HepG2 (cell line): Measurements from ENCODE around the gene PNLIPRP1. TPM values are rescaled to one million over a fixed set of nuclear protein-coding genes. Genes with fewer than 3 reads are reported as not detected.

Source experiments
- ATAC-seq: fragments of 200-7000 bp; cut with Tn5 transposase; 3 replicates; pipeline ENCODE4 v1.9.1; 2020; ENCODE audit warnings: mild to moderate bottlenecking, moderate library complexity
- BruUV-seq: library from RNA; stranded (reverse); fragments of 400-500 nt; replicated peaks from 2 replicates; lab custom pipeline; 2021; lab: Mats Ljungman, UMichigan
- CTCF ChIA-PET: fragments of 300-600 bp; formaldehyde crosslinking; extraction: SDS; loops from one replicate; lab custom pipeline; 2021; ENCODE audit warnings: low total read pairs, inconsistent platforms, low intra/inter-chr PET ratio; lab: Yijun Ruan, JAX
- POLR2A ChIA-PET: fragments of 350-600 bp; sonication (Branson Sonifier 250); formaldehyde crosslinking; loops from one replicate; lab custom pipeline; 2020; ENCODE audit warnings: antibody characterized with exemption, inconsistent platforms; lab: Yijun Ruan, JAX
- DNase-seq: peaks from one replicate; pipeline ENCODE4 v3.0.0-alpha.2; 2015; ENCODE audit warnings: low spot score
- FAIRE-seq: peaks from 3 replicates; lab custom pipeline; 2011; peaks lifted over from hg19 to GRCh38; lab: Jason Lieb, UNC
- H2AFZ ChIP-seq: one replicate; pipeline ENCODE4 v1.6.1; 2011; ENCODE audit warnings: low read length, inconsistent platforms
- H3K27ac ChIP-seq: fragments of 300-600 bp; 3 replicates; pipeline ENCODE4 v1.8.0; 2011; ENCODE audit warnings: mixed run types, mild to moderate bottlenecking, mixed read lengths, low read length, inconsistent platforms; ENCODE audit not compliant: insufficient read depth; ENCODE audit errors: extremely low read length
- H3K27me3 ChIP-seq, 2 experiments: fragments of 200-600 bp in 1 of 2; 2 replicates in 1 of 2; 3 replicates in 1 of 2; pipeline versions ENCODE4 v1.6.0 to v1.8.0; 2011; ENCODE audit warnings: low read length in 2 of 2, mild to moderate bottlenecking in 2 of 2, moderate library complexity in 2 of 2, inconsistent platforms in 1 of 2; ENCODE audit not compliant: insufficient read depth in 2 of 2, control insufficient read depth in 1 of 2
- H3K36me3 ChIP-seq, 2 experiments: fragments of 200-600 bp in 1 of 2; replicated peaks in 1 of 2; 2 replicates in 1 of 2; 3 replicates in 1 of 2; pipeline versions ENCODE4 v1.5.1 to v1.8.0; 2011; ENCODE audit warnings: low read length in 2 of 2, inconsistent platforms in 1 of 2; ENCODE audit not compliant: insufficient read depth in 2 of 2, control insufficient read depth in 1 of 2
- H3K4me1 ChIP-seq: 2 replicates; pipeline ENCODE4 v1.5.1; 2012; ENCODE audit warnings: low read length, inconsistent platforms; ENCODE audit not compliant: insufficient read depth
- H3K4me2 ChIP-seq: 2 replicates; pipeline ENCODE4 v1.6.0; 2011; ENCODE audit warnings: low read depth, low read length, inconsistent platforms
- H3K4me3 ChIP-seq, 3 experiments: fragments of 200-600 bp in 1 of 3; sonication (generic), shearing (Covaris generic) in 1 of 3; replicated peaks in 1 of 3; 2 replicates each; pipeline ENCODE4 v1.5.1; 2011 to 2016; ENCODE audit warnings: low read length in 3 of 3, inconsistent platforms in 2 of 3, low read depth in 2 of 3, mild to moderate bottlenecking in 2 of 3, control low read depth in 1 of 3, mixed read lengths in 1 of 3; ENCODE audit not compliant: insufficient read depth in 1 of 3
- H3K79me2 ChIP-seq: one replicate; pipeline ENCODE4 v1.6.1; 2011; ENCODE audit warnings: low read length, inconsistent platforms; ENCODE audit not compliant: insufficient read depth
- H3K9ac ChIP-seq: 2 replicates; pipeline ENCODE4 v1.6.0; 2011; ENCODE audit warnings: mild to moderate bottlenecking, low read depth, low read length, inconsistent platforms; ENCODE audit not compliant: insufficient read depth
- H3K9me3 ChIP-seq: 2 replicates; pipeline ENCODE4 v1.5.1; 2012; ENCODE audit warnings: mild to moderate bottlenecking, low read length
- H4K20me1 ChIP-seq: 2 replicates; pipeline ENCODE4 v1.6.0; 2011; ENCODE audit warnings: inconsistent platforms, mild to moderate bottlenecking, low read length, moderate library complexity; ENCODE audit not compliant: insufficient read depth
- ATF2 ChIP-seq: sonication (generic); formaldehyde crosslinking; IDR thresholded peaks from 2 replicates; pipeline ENCODE4 v1.4.0; 2020; ENCODE audit warnings: missing genetic modification reagents
- CENPX ChIP-seq: sonication (generic); formaldehyde crosslinking; IDR thresholded peaks from 2 replicates; pipeline ENCODE4 v1.9.0; 2021; ENCODE audit warnings: mild to moderate bottlenecking, missing genetic modification reagents, moderate library complexity
- FOXP1 ChIP-seq, 2 experiments: fragments of 450-650 bp in 1 of 2; IDR thresholded peaks; 2 replicates each; pipeline ENCODE4 v1.6.1; 2017 to 2018; ENCODE audit warnings: antibody characterized with exemption in 1 of 2
- HMG20B ChIP-seq: conservative IDR thresholded peaks from 2 replicates; pipeline ENCODE4 v1.6.1; 2016; ENCODE audit warnings: missing genetic modification reagents, missing compliant biosample characterization
- JUNB ChIP-seq: sonication (generic); formaldehyde crosslinking; IDR thresholded peaks from 2 replicates; pipeline ENCODE4 v1.8.0; 2022; ENCODE audit warnings: missing genetic modification reagents, mild to moderate bottlenecking, borderline replicate concordance
- KDM2A ChIP-seq: sonication (generic); formaldehyde crosslinking; IDR thresholded peaks from 2 replicates; pipeline ENCODE4 v1.4.0; 2020; ENCODE audit warnings: low read depth, missing genetic modification reagents, borderline replicate concordance
- MYC ChIP-seq: sonication (generic); formaldehyde crosslinking; IDR thresholded peaks from 2 replicates; pipeline ENCODE4 v1.9.0; 2021; ENCODE audit warnings: missing genetic modification reagents, borderline replicate concordance
- NFYB ChIP-seq: sonication (generic); formaldehyde crosslinking; IDR thresholded peaks from 2 replicates; pipeline ENCODE4 v1.4.0; 2020; ENCODE audit warnings: missing genetic modification reagents
- NR0B2 ChIP-seq: sonication (generic); formaldehyde crosslinking; IDR thresholded peaks from 2 replicates; pipeline ENCODE4 v1.4.0; 2020; ENCODE audit warnings: mild to moderate bottlenecking, missing genetic modification reagents
- NR3C1 ChIP-seq: sonication (generic); formaldehyde crosslinking; IDR thresholded peaks from 2 replicates; pipeline ENCODE4 v1.4.0; 2020; ENCODE audit warnings: missing genetic modification reagents
- RFXANK ChIP-seq: IDR thresholded peaks from 2 replicates; pipeline ENCODE4 v1.6.1; 2016
- SOX13 ChIP-seq, 3 experiments: fragments of 450-650 bp in 1 of 3; sonication (generic) in 1 of 3; formaldehyde crosslinking in 1 of 3; IDR thresholded peaks in 2 of 3; conservative IDR thresholded peaks in 1 of 3; 2 replicates each; pipeline versions ENCODE4 v1.5.0 to v1.6.1; 2016 to 2020; ENCODE audit warnings: antibody characterized with exemption in 1 of 3, mild to moderate bottlenecking in 1 of 3, missing compliant biosample characterization in 1 of 3, missing genetic modification reagents in 1 of 3, moderate library complexity in 1 of 3
- SP2 ChIP-seq: sonication (generic); formaldehyde crosslinking; IDR thresholded peaks from 2 replicates; pipeline ENCODE4 v1.5.1; 2020; ENCODE audit warnings: mild to moderate bottlenecking, missing genetic modification reagents
- TARDBP ChIP-seq: sonication (generic); formaldehyde crosslinking; IDR thresholded peaks from 2 replicates; pipeline ENCODE4 v1.8.0; 2022; ENCODE audit warnings: mild to moderate bottlenecking, missing genetic modification reagents
- ZBTB34 ChIP-seq: sonication (generic); formaldehyde crosslinking; IDR thresholded peaks from 2 replicates; pipeline ENCODE4 v1.8.0; 2022; ENCODE audit warnings: mild to moderate bottlenecking, missing genetic modification reagents
- ZNF160 ChIP-seq: sonication (generic); formaldehyde crosslinking; IDR thresholded peaks from 2 replicates; pipeline ENCODE4 v1.8.0; 2022; ENCODE audit warnings: mild to moderate bottlenecking, inconsistent platforms, missing genetic modification reagents
- ZNF260 ChIP-seq: sonication (generic); formaldehyde crosslinking; IDR thresholded peaks from 2 replicates; pipeline ENCODE4 v1.4.0; 2020; ENCODE audit warnings: missing genetic modification reagents, low read depth, mild to moderate bottlenecking, borderline replicate concordance
- ZNF619 ChIP-seq: sonication (generic); formaldehyde crosslinking; IDR thresholded peaks from 2 replicates; pipeline ENCODE4 v1.4.0; 2020; ENCODE audit warnings: mild to moderate bottlenecking, missing genetic modification reagents
- whole genome bisulfite sequencing: methylation state at CpG from one replicate; pipeline ENCODE4 v1.1.6; 2017; ENCODE audit warnings: low lambda C conversion rate; 5-methylcytosine and 5-hydroxymethylcytosine counted together
- in situ Hi-C: cut with HindIII; loops from 2 replicates; pipeline ENCODE4 v1.10.0; 2017; ENCODE audit warnings: low pct_unique_long_range_greater_than_20kb; ENCODE audit not compliant: extremely low pct_ligation_motif_present
- intact Hi-C: fragments of 100-400 bp; cut with micrococcal nuclease; formaldehyde crosslinking; loops from one replicate; pipeline ENCODE4 v1.10.0; 2022; ENCODE audit not compliant: unreplicated experiment
- polyA plus RNA-seq, 8 experiments: library from polyadenylated mRNA; depleted of rRNA in 3 of 8; stranded (reverse) in 7 of 8; unstranded in 1 of 8; fragments of >200 nt; fragmentation: Illumina TruSeq in 4 of 8; extraction: Trizol in 4 of 8; gene quantifications; 2 replicates each; pipeline versions ENCODE4 v1.2.1 to v1.2.3, GENCODE V29; 2011 to 2016; ENCODE audit warnings: low read depth in 4 of 8, missing spikeins in 1 of 8, mixed read lengths in 1 of 8; ENCODE audit not compliant: insufficient read depth in 1 of 8
- total RNA-seq, 5 experiments: library from RNA; depleted of rRNA; stranded (reverse); fragments of >200 nt; fragmentation: Illumina TruSeq; extraction: Trizol; gene quantifications; 2 replicates each; pipeline ENCODE4 v1.2.3, GENCODE V29; 2016; ENCODE audit warnings: low read depth in 1 of 5

Gene PNLIPRP1
- total and polyA plus RNA-seq, 2 of the 13 experiments (the other 11 are each of a cell fraction or from before 2014, with no cell fraction given) = not detected

- TF ChIP-seq NR3C1 (CRISPR knock-in tag) (no peak), KDM2A (no peak), SOX13 (IDR thresholded peaks at IDR 0.05) (no peak), SOX13 (CRISPR knock-in tag; conservative IDR thresholded peaks at IDR 0.05 in 1 of 2, IDR thresholded peaks at IDR 0.05 in 1 of 2) (no peak), JUNB (CRISPR knock-in tag) (no peak), NFYB (CRISPR knock-in tag) (no peak), NR0B2 (CRISPR knock-in tag) (no peak), ZNF260 (CRISPR knock-in tag) (no peak), ZNF619 (CRISPR knock-in tag) (no peak), HMG20B (CRISPR knock-in tag) (no peak), FOXP1 (IDR thresholded peaks at IDR 0.05) (no peak), FOXP1 (CRISPR knock-in tag; IDR thresholded peaks at IDR 0.05) (no peak), CENPX (CRISPR knock-in tag) (no peak), SP2 (CRISPR knock-in tag) (no peak), MYC (CRISPR knock-in tag) (no peak), TARDBP (no peak), RFXANK (CRISPR knock-in tag) (no peak), ZNF160 (CRISPR knock-in tag) (no peak), ZBTB34 (CRISPR knock-in tag) (no peak), ATF2 (CRISPR knock-in tag) (no peak)
- Histone ChIP-seq H3K36me3 (no peaks in the 10 kb centered on the region), H3K4me1 (no peaks in the 10 kb centered on the region), H3K27ac (no peak overlapping the region), H3K4me2 (no peak overlapping the region), H3K79me2 (no peaks in the 10 kb centered on the region), H3K9me3 (no peaks in the 10 kb centered on the region), H2AFZ (no peak overlapping the region), H3K27me3 (no peaks in the 10 kb centered on the region), H3K9ac (no peak overlapping the region), H3K4me3 (no peak overlapping the region), H4K20me1 (no peaks in the 10 kb centered on the region)
- no TSS peak for BruUV-seq
- CTCF ChIA-PET = no interaction called here
- intact Hi-C loops = no loop called here
- FAIRE-seq (no peak), DNase-seq (no peak), ATAC-seq (no peak)
- POLR2A ChIA-PET = no interaction called here
- in situ Hi-C loops = no loop called here
- WGBS = 47% methylated on average over 17 of the region's 17 CpGs
Measured at GRCh38 chr10:116632596-116633215, 41.9 kb downstream of the PNLIPRP1 start.
